NCI-H1417 treated with DMSO at 0.1 percent for 48 hours (cell line): ENCODE data around the gene ABCA1.
"Not testable (repeated sequence)": the region's sequence is repeated elsewhere in the genome, so short reads cannot be mapped to it uniquely, and the experiment has no call there.

Source experiments
- DNase-seq: peaks from one replicate; lab custom pipeline; 2025; lab: John Stamatoyannopoulos, UW

The ABCA1 gene

GRCh38 chr9:104798209-104798995, 129.6 kb downstream of the ABCA1 start:
- DNase-seq, result no peak

GRCh38 chr9:104795857-104796256, 132.1 kb downstream of the ABCA1 start:
- DNase-seq, result no peak

GRCh38 chr9:104795082-104795481, 132.9 kb downstream of the ABCA1 start:
- DNase-seq, result no peak

- no peak for DNase-seq
These were observed 133.9 kb downstream of the ABCA1 start for GRCh38 chr9:104794070-104794469.

GRCh38 chr9:104788251-104788650, 139.7 kb downstream of the ABCA1 start:
- no peak for DNase-seq

- no peak for DNase-seq
These were observed 140.5 kb downstream of the ABCA1 start for GRCh38 chr9:104787306-104788015.

GRCh38 chr9:104786293-104786692, 141.7 kb downstream of the ABCA1 start:
- DNase-seq, result no peak

- no peak for DNase-seq
These were observed 143.9 kb downstream of the ABCA1 start for GRCh38 chr9:104784098-104784497.

- DNase-seq, result no peak
These were observed 144.4 kb downstream of the ABCA1 start for GRCh38 chr9:104783588-104783987.

- no peak for DNase-seq
These were observed 147.1 kb downstream of the ABCA1 start for GRCh38 chr9:104780796-104781395.

GRCh38 chr9:104779946-104780535, 147.9 kb downstream of the ABCA1 start:
- no peak for DNase-seq

GRCh38 chr9:104779334-104779733, 148.6 kb downstream of the ABCA1 start:
- no peak for DNase-seq

GRCh38 chr9:104778802-104779201, 149.2 kb downstream of the ABCA1 start:
- no peak for DNase-seq

GRCh38 chr9:104776797-104777196, 151.2 kb downstream of the ABCA1 start:
- no peak for DNase-seq

- no peak for DNase-seq
These were observed 152.0 kb downstream of the ABCA1 start for GRCh38 chr9:104775976-104776375.

- DNase-seq, result no peak
These were observed 152.4 kb downstream of the ABCA1 start for GRCh38 chr9:104775574-104775936.

GRCh38 chr9:104774831-104775573, 153.0 kb downstream of the ABCA1 start:
- no peak for DNase-seq

GRCh38 chr9:104774132-104774531, 153.8 kb downstream of the ABCA1 start:
- no peak for DNase-seq

GRCh38 chr9:104772714-104773510, 155.0 kb downstream of the ABCA1 start:
- DNase-seq, result no peak

- DNase-seq, result no peak
These were observed 158.3 kb downstream of the ABCA1 start for GRCh38 chr9:104769655-104770054.

GRCh38 chr9:104769029-104769428, 158.9 kb downstream of the ABCA1 start:
- DNase-seq, result not testable (repeated sequence)
